H9 (cell line): ENCODE measurements around the gene KLRB1. TPM values are rescaled to one million over a fixed set of nuclear protein-coding genes. Genes with fewer than 3 reads are reported as not detected.

Source experiments
- DNase-seq: peaks from one replicate; pipeline ENCODE4 v3.0.0-alpha.2; 2017
- H2AFZ ChIP-seq: one replicate; pipeline ENCODE4 v1.6.1; 2013; ENCODE audit warnings: mild to moderate bottlenecking, low read length, control low read depth, moderate library complexity
- H2AK5ac ChIP-seq: 2 replicates; pipeline ENCODE4 v1.6.1; 2013; ENCODE audit warnings: low read length, control low read depth, mixed read lengths; ENCODE audit not compliant: insufficient read length
- H2BK120ac ChIP-seq: one replicate; pipeline ENCODE4 v1.6.1; 2013; ENCODE audit warnings: low read depth, mild to moderate bottlenecking, low read length, control low read depth, inconsistent platforms; ENCODE audit not compliant: poor library complexity, severe bottlenecking
- H2BK12ac ChIP-seq: 2 replicates; pipeline ENCODE4 v1.6.1; 2013; ENCODE audit warnings: low read length, control low read depth, mixed read lengths, low read depth; ENCODE audit not compliant: insufficient read length
- H2BK15ac ChIP-seq: 2 replicates; pipeline ENCODE4 v1.6.1; 2013; ENCODE audit warnings: low read depth, low read length, control low read depth
- H2BK20ac ChIP-seq: one replicate; pipeline ENCODE4 v1.6.1; 2013; ENCODE audit warnings: low read depth, mild to moderate bottlenecking, low read length, control low read depth, inconsistent platforms; ENCODE audit not compliant: poor library complexity, severe bottlenecking
- H2BK5ac ChIP-seq: 2 replicates; pipeline ENCODE4 v1.6.1; 2013; ENCODE audit warnings: low read length, control low read depth, mixed read lengths; ENCODE audit not compliant: insufficient read length
- H3K14ac ChIP-seq: 2 replicates; pipeline ENCODE4 v1.6.1; 2013; ENCODE audit warnings: low read length, control low read depth; ENCODE audit not compliant: insufficient read depth
- H3K18ac ChIP-seq: 2 replicates; pipeline ENCODE4 v1.6.1; 2013; ENCODE audit warnings: low read depth, mild to moderate bottlenecking, mixed read lengths, low read length, control low read depth; ENCODE audit not compliant: insufficient read length
- H3K23ac ChIP-seq: 2 replicates; pipeline ENCODE4 v1.6.1; 2013; ENCODE audit warnings: low read length, control low read depth, mixed read lengths, low read depth; ENCODE audit not compliant: insufficient read length
- H3K23me2 ChIP-seq: 2 replicates; pipeline ENCODE4 v1.6.1; 2013; ENCODE audit warnings: low read depth, mild to moderate bottlenecking, mixed read lengths, low read length, control low read depth; ENCODE audit not compliant: insufficient read length, poor library complexity, severe bottlenecking
- H3K27ac ChIP-seq: 2 replicates; pipeline ENCODE4 v1.5.1; 2013; ENCODE audit warnings: low read length, control low read depth, mixed read lengths, low read depth; ENCODE audit not compliant: insufficient read length
- H3K27me3 ChIP-seq: 2 replicates; pipeline ENCODE4 v1.6.1; 2013; ENCODE audit warnings: low read length, control low read depth, inconsistent platforms; ENCODE audit not compliant: insufficient read depth
- H3K4ac ChIP-seq: 2 replicates; pipeline ENCODE4 v1.6.1; 2013; ENCODE audit warnings: low read depth, mild to moderate bottlenecking, control low read depth, inconsistent platforms, low read length, moderate library complexity
- H3K4me1 ChIP-seq: 2 replicates; pipeline ENCODE4 v1.6.1; 2013; ENCODE audit warnings: low read length, control low read depth, inconsistent platforms; ENCODE audit not compliant: insufficient read depth
- H3K4me2 ChIP-seq: 2 replicates; pipeline ENCODE4 v1.6.1; 2013; ENCODE audit warnings: low read length, control low read depth, mixed read lengths; ENCODE audit not compliant: insufficient read length, insufficient read depth
- H3K56ac ChIP-seq: 2 replicates; pipeline ENCODE4 v1.6.1; 2013; ENCODE audit warnings: low read depth, mild to moderate bottlenecking, mixed read lengths, low read length, control low read depth; ENCODE audit not compliant: insufficient read length
- H3K79me1 ChIP-seq: 2 replicates; pipeline ENCODE4 v1.6.1; 2013; ENCODE audit warnings: low read depth, mild to moderate bottlenecking, moderate library complexity, low read length, control low read depth, inconsistent platforms; ENCODE audit not compliant: insufficient read depth, poor library complexity, severe bottlenecking
- H3K79me2 ChIP-seq: 2 replicates; pipeline ENCODE4 v1.6.1; 2013; ENCODE audit warnings: low read length, control low read depth, inconsistent platforms; ENCODE audit not compliant: insufficient read depth
- H3K9ac ChIP-seq: 2 replicates; pipeline ENCODE4 v1.6.1; 2013; ENCODE audit warnings: low read length, control low read depth, mixed read lengths; ENCODE audit not compliant: insufficient read length; ENCODE audit errors: extremely low read depth
- H3K9me3 ChIP-seq: one replicate; pipeline ENCODE4 v1.6.1; 2013; ENCODE audit warnings: low read depth, low read length, inconsistent platforms; ENCODE audit not compliant: control insufficient read depth
- H3T11ph ChIP-seq: one replicate; pipeline ENCODE4 v1.6.1; 2013; ENCODE audit warnings: mild to moderate bottlenecking, low read length, control low read depth, inconsistent platforms
- H4K20me1 ChIP-seq: one replicate; pipeline ENCODE4 v1.6.1; 2013; ENCODE audit not compliant: control insufficient read depth, insufficient read length, insufficient read depth
- H4K5ac ChIP-seq: 2 replicates; pipeline ENCODE4 v1.6.1; 2013; ENCODE audit warnings: low read depth, mild to moderate bottlenecking, mixed read lengths, low read length, control low read depth; ENCODE audit not compliant: insufficient read length
- H4K8ac ChIP-seq: replicated peaks from 2 replicates; pipeline ENCODE4 v1.6.1; 2013; ENCODE audit warnings: low read length, control low read depth, mixed read lengths, low read depth; ENCODE audit not compliant: insufficient read length
- H4K91ac ChIP-seq: 2 replicates; pipeline ENCODE4 v1.6.1; 2013; ENCODE audit warnings: low read depth, mild to moderate bottlenecking, moderate library complexity, mixed read lengths, low read length, control low read depth; ENCODE audit not compliant: insufficient read length
- H3K27ac Mint-ChIP-seq, 3 experiments: 2 replicates in 2 of 3; 3 replicates in 1 of 3; pipeline ENCODE4 v1.8.0; 2020 to 2021; ENCODE audit warnings: mixed read lengths in 3 of 3, mild to moderate bottlenecking in 1 of 3, moderate library complexity in 1 of 3
- H3K27me3 Mint-ChIP-seq: 2 replicates; pipeline ENCODE4 v1.8.0; 2021; ENCODE audit warnings: low read depth, mild to moderate bottlenecking, moderate library complexity, mixed read lengths
- H3K36me3 Mint-ChIP-seq, 3 experiments: 2 replicates in 2 of 3; 3 replicates in 1 of 3; pipeline ENCODE4 v1.8.0; 2020 to 2021; ENCODE audit warnings: low read depth in 3 of 3, mixed read lengths in 3 of 3; ENCODE audit not compliant: insufficient read depth in 1 of 3
- H3K4me1 Mint-ChIP-seq, 2 experiments: 2 replicates each; pipeline ENCODE4 v1.8.0; 2020; ENCODE audit warnings: mixed read lengths in 2 of 2
- H3K4me3 Mint-ChIP-seq, 2 experiments: 2 replicates in 1 of 2; 3 replicates in 1 of 2; pipeline ENCODE4 v1.8.0; 2020 to 2021; ENCODE audit warnings: mild to moderate bottlenecking in 2 of 2, mixed read lengths in 2 of 2, moderate library complexity in 1 of 2
- H3K9me3 Mint-ChIP-seq, 2 experiments: 2 replicates in 1 of 2; 3 replicates in 1 of 2; pipeline ENCODE4 v1.8.0; 2020; ENCODE audit warnings: mild to moderate bottlenecking in 2 of 2, mixed read lengths in 2 of 2, moderate library complexity in 1 of 2
- CTCF ChIP-seq: fragments of 200-600 bp; sonication (generic); conservative IDR thresholded peaks from 3 replicates; pipeline ENCODE4 v1.8.0; 2021; ENCODE audit warnings: antibody characterized with exemption, mild to moderate bottlenecking
- WGBS: extraction: QIAGEN DNeasy Blood & Tissue Kit; methylation state at CpG from one replicate; pipeline ENCODE4 v1.1.7; 2013; ENCODE audit warnings: missing lambda C conversion rate, low lambda C conversion rate, mixed read lengths; ENCODE audit not compliant: insufficient read length; ENCODE audit errors: extremely low coverage; 5-methylcytosine and 5-hydroxymethylcytosine counted together
- total RNA-seq: library from RNA; stranded (reverse); gene quantifications from 2 replicates; pipeline ENCODE4 v1.2.1, GENCODE V29; 2021

KLRB1 gene
- total RNA-seq, 1 experiment from 2014 or later = 0.15 TPM

GRCh38 chr12:9590441-9590840 is 17.3 kb downstream of the KLRB1 start:
- H3K27me3 Mint-ChIP-seq = no peaks in the 10 kb centered on the region
- Histone ChIP-seq H3K27me3 (no peaks in the 10 kb centered on the region), H3K79me2 (no peaks in the 10 kb centered on the region), H2BK5ac (no peak overlapping the region), H3T11ph (no peak overlapping the region), H3K9ac (no peak overlapping the region), H2BK15ac (no peak overlapping the region), H2BK12ac (no peak overlapping the region), H2BK20ac (no peak overlapping the region), H2AFZ (no peak overlapping the region), H4K8ac (no peak overlapping the region), H3K23ac (no peak overlapping the region), H2BK120ac (no peak overlapping the region), H3K9me3 (no peaks in the 10 kb centered on the region), H4K5ac (no peak overlapping the region), H3K18ac (no peak overlapping the region), H3K4ac (no peak overlapping the region), H3K79me1 (no peaks in the 10 kb centered on the region), H4K20me1 (no peaks in the 10 kb centered on the region), H3K56ac (no peak overlapping the region), H3K27ac (no peak overlapping the region), H3K4me1 (no peaks in the 10 kb centered on the region), H3K23me2 (no peaks in the 10 kb centered on the region), H3K14ac (no peak overlapping the region), H4K91ac (no peak overlapping the region), H2AK5ac (no peak overlapping the region), H3K4me2 (no peak overlapping the region)
- no peaks in the 10 kb centered on the region for H3K36me3 Mint-ChIP-seq
- TF ChIP-seq CTCF = no peak
- no CpG with 5 or more reads among the region's 2 CpGs for WGBS
- no peaks in the 10 kb centered on the region for H3K9me3 Mint-ChIP-seq
- no peak for DNase-seq
- no peak overlapping the region for H3K4me3 Mint-ChIP-seq
- H3K4me1 Mint-ChIP-seq = no peaks in the 10 kb centered on the region
- H3K27ac Mint-ChIP-seq = no peak overlapping the region
